ENCODE results near the gene SNRPD1. TPM values are rescaled to one million over a fixed set of nuclear protein-coding genes. Genes with fewer than 3 reads are reported as not detected.

The SNRPD1 gene
- total and polyA plus RNA-seq, 2 of the 8 experiments (the other 6 are each of a cell fraction or from before 2014, with no cell fraction given), result 59.6 to 180 TPM

DNA sequence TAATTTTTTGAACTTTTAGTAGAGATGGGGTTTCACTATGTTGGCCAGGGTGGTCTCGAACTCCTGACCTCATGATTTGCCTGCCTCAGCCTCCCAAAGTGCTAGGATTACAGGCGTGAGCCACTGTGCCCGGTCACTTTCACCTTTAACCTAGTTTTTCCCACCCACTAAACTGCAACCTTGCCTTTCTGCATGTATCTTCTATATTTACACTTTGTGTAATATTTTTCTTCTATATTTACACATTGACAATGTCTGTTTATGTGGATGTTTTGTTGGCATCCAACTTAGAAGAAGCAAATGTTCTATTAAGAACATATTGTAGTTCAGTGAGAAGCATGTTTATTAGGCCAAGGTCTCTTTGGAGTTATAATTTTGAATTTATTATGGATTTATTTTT lies 26.7 kb downstream of the SNRPD1 start:
- Histone ChIP-seq H3K9ac (replicated peaks in 1 of 4; ENCODE audit: extremely low read depth in 1 of 4, low read depth in 3 of 4, low read length in 3 of 4) (no peak overlapping the region), H3K9me3 (ENCODE audit: insufficient read depth in 2 of 2, low read depth in 1 of 2, low read length in 1 of 2) (no peaks in the 10 kb centered on the region), H4K5ac (ENCODE audit: insufficient read length, low read depth, low read length) (no peak overlapping the region), H2BK120ac (replicated peaks; ENCODE audit: low read depth, low read length) (no peak overlapping the region), H2BK12ac (ENCODE audit: low read depth, low read length) (no peak overlapping the region), H3K79me1 (ENCODE audit: low read depth, low read length) (no peaks in the 10 kb centered on the region), H3K79me2 (ENCODE audit: control insufficient read depth in 1 of 2, insufficient read depth in 2 of 2, low read length in 2 of 2) (no peaks in the 10 kb centered on the region), H3K27ac (ENCODE audit: low read depth, low read length) (no peak overlapping the region), H4K8ac (ENCODE audit: extremely low read depth, insufficient read depth, low read length) (no peak overlapping the region), H3K4me3 (ENCODE audit: extremely low read depth in 1 of 4, insufficient read depth in 2 of 4, low read depth in 3 of 4, low read length in 4 of 4) (no peak overlapping the region), H3K4ac (replicated peaks; ENCODE audit: insufficient read length, low read depth, low read length) (no peak overlapping the region), H2BK5ac (ENCODE audit: low read depth, low read length) (no peak overlapping the region), H2AK5ac (ENCODE audit: low read depth, low read length) (no peak overlapping the region), H3K4me2 (ENCODE audit: insufficient read depth in 1 of 2, low read depth in 2 of 2, low read length in 2 of 2) (no peak overlapping the region), H3K4me1 (replicated peaks in 1 of 4; ENCODE audit: control insufficient read depth in 3 of 4, insufficient read depth in 4 of 4, low read length in 3 of 4) (no peaks in the 10 kb centered on the region), H4K91ac (replicated peaks; ENCODE audit: insufficient read length, low read length) (no peak overlapping the region), H2AFZ (ENCODE audit: low read length) (no peak overlapping the region), H3K14ac (ENCODE audit: insufficient read length) (no peak overlapping the region), H2BK20ac (ENCODE audit: low read length) (no peak overlapping the region), H3K18ac (ENCODE audit: extremely low read depth, low read length) (no peak overlapping the region), H3K23ac (ENCODE audit: insufficient read length) (no peak overlapping the region), H3K27me3 (replicated peaks in 1 of 4; ENCODE audit: control insufficient read depth in 3 of 4, extremely low read depth in 1 of 4, insufficient read depth in 3 of 4, low read length in 3 of 4) (no peaks in the 10 kb centered on the region), H3K56ac (replicated peaks; ENCODE audit: insufficient read length, low read depth, low read length) (no peak overlapping the region), H3K23me2 (ENCODE audit: low read depth, low read length) (no peaks in the 10 kb centered on the region; the same call in 1 of the 2 replicates), H4K20me1 (replicated peaks in 1 of 2; ENCODE audit: control insufficient read depth in 1 of 2, insufficient read depth in 2 of 2, low read length in 2 of 2) (no peaks in the 10 kb centered on the region), H3K36me3 (ENCODE audit: control insufficient read depth in 2 of 4, insufficient read depth in 4 of 4, low read length in 3 of 4) (no peaks in the 10 kb centered on the region; a peak in 2 of 8 replicates), H2BK15ac (ENCODE audit: low read length) (no peak overlapping the region)
- CTCF ChIA-PET (ENCODE audit: partially characterized antibody), result no interaction called here
- FAIRE-seq (no peak), DNase-seq (ENCODE audit: low read depth in 1 of 2, low spot score in 2 of 2) (no peak)
- TF ChIP-seq GTF2F1 (IDR thresholded peaks at IDR 0.05; ENCODE audit: borderline replicate concordance, low read depth, low read length), result no peak
- no peak for TF ChIP-seq SIRT6 (IDR thresholded peaks at IDR 0.05; ENCODE audit: low read length)
- TF ChIP-seq POU5F1 (IDR thresholded peaks at IDR 0.05; ENCODE audit: low read depth, low read length), result no peak
- no peak for TF ChIP-seq SIX5 (IDR thresholded peaks at IDR 0.05; ENCODE audit: low read depth, low read length)
- TF ChIP-seq SP2 (IDR thresholded peaks at IDR 0.05; ENCODE audit: low read length), result no peak
- no peak for TF ChIP-seq SRF (IDR thresholded peaks at IDR 0.05; ENCODE audit: low read depth, low read length)
- no peak for TF ChIP-seq GABPA (IDR thresholded peaks at IDR 0.05; ENCODE audit: borderline replicate concordance, insufficient read depth, low read length)
- WGBS, 2 experiments (ENCODE audit: extremely low coverage in 1 of 2, insufficient coverage in 1 of 2, insufficient read length in 1 of 2, insufficient replicate concordance in 2 of 2, low coverage in 1 of 2, low lambda C conversion rate in 2 of 2, missing lambda C conversion rate in 1 of 2), result 93% methylated on average over 3 of the region's 3 CpGs; no CpG with 5 or more reads in 1 of the 2 experiments
- POLR2A ChIA-PET (ENCODE audit: partially characterized antibody), result no interaction called here

All from H1 (cell line).